ENCODE measurements around the gene CCNT1. TPM values are rescaled to one million over a fixed set of nuclear protein-coding genes. Genes with fewer than 3 reads are reported as not detected.
"Not testable (repeated sequence)": the region's sequence is repeated elsewhere in the genome, so short reads cannot be mapped to it uniquely, and the experiment has no call there.

The CCNT1 gene
- total RNA-seq, 2 donors from 2014 or later: 12.5 to 16.2 TPM

GRCh38 chr12:48678551-48679185 lies 37.8 kb downstream of the CCNT1 start:
- H3K9me3 ChIP-seq: no peaks in the 10 kb centered on the region
- no peak overlapping the region for H3K4me3 ChIP-seq
- peaks cover 59% of the 10 kb centered on the region for H3K36me3 ChIP-seq
- H3K27ac ChIP-seq: no peak overlapping the region
- peaks cover 0 to 53% of the 10 kb centered on the region in 2 donors for H3K4me1 ChIP-seq
- no peak for DNase-seq (ENCODE audit: low spot score)
- TF ChIP-seq CTCF (IDR thresholded peaks at IDR 0.05): no peak
- no peaks in the 10 kb centered on the region for H3K27me3 ChIP-seq

- no peak overlapping the region for H3K4me3 ChIP-seq
- no peaks in the 10 kb centered on the region for H3K9me3 ChIP-seq
- no peak for TF ChIP-seq CTCF (IDR thresholded peaks at IDR 0.05)
- peaks cover 0 to 17% of the 10 kb centered on the region in 2 donors for H3K4me1 ChIP-seq
- H3K36me3 ChIP-seq: peaks cover 93% of the 10 kb centered on the region
- H3K27ac ChIP-seq: no peak overlapping the region
- H3K27me3 ChIP-seq: no peaks in the 10 kb centered on the region
- DNase-seq (ENCODE audit: low spot score): no peak
These were observed 45.2 kb downstream of the CCNT1 start for GRCh38 chr12:48671231-48671856.

- no peak for DNase-seq (ENCODE audit: low spot score)
- TF ChIP-seq CTCF (IDR thresholded peaks at IDR 0.05): no peak
- Histone ChIP-seq H3K9me3 (no peaks in the 10 kb centered on the region), H3K4me1 (peaks cover 0 to 9% of the 10 kb centered on the region in 2 donors), H3K36me3 (peaks cover 94% of the 10 kb centered on the region), H3K27me3 (no peaks in the 10 kb centered on the region), H3K4me3 (no peak overlapping the region), H3K27ac (no peak overlapping the region)
These were observed 47.5 kb downstream of the CCNT1 start for GRCh38 chr12:48668996-48669395.

- Histone ChIP-seq H3K9me3 (no peaks in the 10 kb centered on the region), H3K36me3 (peaks cover 94% of the 10 kb centered on the region), H3K4me1 (no peaks in the 10 kb centered on the region), H3K27ac (no peak overlapping the region), H3K27me3 (no peaks in the 10 kb centered on the region), H3K4me3 (no peak overlapping the region)
- no peak for TF ChIP-seq CTCF (IDR thresholded peaks at IDR 0.05)
- DNase-seq (ENCODE audit: low spot score): no peak
These were observed 56.6 kb downstream of the CCNT1 start for GRCh38 chr12:48659863-48660262.

- Histone ChIP-seq H3K27ac (no peak overlapping the region), H3K9me3 (no peaks in the 10 kb centered on the region), H3K27me3 (no peaks in the 10 kb centered on the region), H3K4me1 (no peaks in the 10 kb centered on the region), H3K4me3 (no peak overlapping the region), H3K36me3 (peaks cover 49% of the 10 kb centered on the region)
- no peak for DNase-seq (ENCODE audit: low spot score)
- TF ChIP-seq CTCF (IDR thresholded peaks at IDR 0.05): no peak
These were observed 64.8 kb downstream of the CCNT1 start for GRCh38 chr12:48651681-48652080.

GRCh38 chr12:48645354-48645753 lies 71.2 kb downstream of the CCNT1 start:
- not testable (repeated sequence) for H3K27ac ChIP-seq; H3K27me3 ChIP-seq; H3K4me1 ChIP-seq; H3K36me3 ChIP-seq; H3K4me3 ChIP-seq; DNase-seq (ENCODE audit: low spot score); H3K9me3 ChIP-seq

Data from right atrium auricular region (tissue), 2 donors.